H1 (cell line): ENCODE data around the gene CASP9. TPM values are rescaled to one million over a fixed set of nuclear protein-coding genes. Genes with fewer than 3 reads are reported as not detected.
A peak's percentile ranks its signal among the peaks of the same experiment; 100 is the strongest.

Experiments used
- CTCF ChIA-PET: fragments of 300-600 bp; sonication (Branson Sonifier 250); formaldehyde crosslinking; loops from one replicate; lab custom pipeline; 2021; ENCODE audit not compliant: partially characterized antibody; lab: Charles Lee
- POLR2A ChIA-PET: fragments of 300-600 bp; sonication (Branson Sonifier 250); formaldehyde crosslinking; loops from one replicate; lab custom pipeline; 2021; ENCODE audit warnings: inconsistent platforms; ENCODE audit not compliant: partially characterized antibody; lab: Charles Lee
- DNase-seq, 2 experiments: peaks; one replicate each; pipeline versions ENCODE4 v3.0.0 to v3.0.0-alpha.2; 2010 to 2022; ENCODE audit warnings: low spot score in 2 of 2, low read depth in 1 of 2, mixed read lengths in 1 of 2
- FAIRE-seq: peaks from 2 replicates; lab custom pipeline; 2011; peaks lifted over from hg19 to GRCh38; lab: Jason Lieb, UNC
- H2AFZ ChIP-seq: 2 replicates; pipeline ENCODE4 v1.8.1; 2012; ENCODE audit warnings: low read length, inconsistent platforms
- H2AK5ac ChIP-seq: 2 replicates; pipeline ENCODE4 v1.6.1; 2013; ENCODE audit warnings: low read depth, low read length
- H2BK120ac ChIP-seq: replicated peaks from 2 replicates; pipeline ENCODE3; 2013; ENCODE audit warnings: low read depth, low read length, inconsistent platforms
- H2BK12ac ChIP-seq: 2 replicates; pipeline ENCODE4 v1.6.1; 2013; ENCODE audit warnings: low read depth, low read length
- H2BK15ac ChIP-seq: 2 replicates; pipeline ENCODE4 v1.6.1; 2013; ENCODE audit warnings: low read length
- H2BK20ac ChIP-seq: 2 replicates; pipeline ENCODE4 v1.6.1; 2013; ENCODE audit warnings: low read length
- H2BK5ac ChIP-seq: 2 replicates; pipeline ENCODE4 v1.6.1; 2013; ENCODE audit warnings: low read depth, low read length
- H3K14ac ChIP-seq: 2 replicates; pipeline ENCODE4 v1.6.1; 2013; ENCODE audit warnings: inconsistent platforms; ENCODE audit not compliant: insufficient read length
- H3K18ac ChIP-seq: 2 replicates; pipeline ENCODE4 v1.6.1; 2013; ENCODE audit warnings: low read length; ENCODE audit errors: extremely low read depth
- H3K23ac ChIP-seq: 2 replicates; pipeline ENCODE4 v1.6.1; 2013; ENCODE audit warnings: inconsistent platforms; ENCODE audit not compliant: insufficient read length
- H3K23me2 ChIP-seq: 2 replicates; pipeline ENCODE4 v1.6.1; 2013; ENCODE audit warnings: low read depth, low read length
- H3K27ac ChIP-seq: 2 replicates; pipeline ENCODE4 v1.6.1; 2011; ENCODE audit warnings: low read depth, low read length, inconsistent platforms
- H3K27me3 ChIP-seq, 4 experiments: replicated peaks in 1 of 4; 1 replicate in 1 of 4; 2 replicates in 3 of 4; pipeline versions ENCODE4 v1.6.1 to v1.8.1; 2011 to 2013; ENCODE audit warnings: low read length in 3 of 4, mild to moderate bottlenecking in 3 of 4, inconsistent platforms in 2 of 4, mixed read lengths in 2 of 4, moderate library complexity in 1 of 4; ENCODE audit not compliant: control insufficient read depth in 3 of 4, insufficient read depth in 3 of 4; ENCODE audit errors: extremely low read depth in 1 of 4
- H3K36me3 ChIP-seq, 4 experiments: 2 replicates each; pipeline versions ENCODE4 v1.6.1 to v1.8.1; 2011 to 2013; ENCODE audit warnings: mild to moderate bottlenecking in 4 of 4, low read length in 3 of 4, moderate library complexity in 2 of 4, control low read depth in 1 of 4, inconsistent platforms in 1 of 4; ENCODE audit not compliant: insufficient read depth in 4 of 4, control insufficient read depth in 2 of 4
- H3K4ac ChIP-seq: replicated peaks from 2 replicates; pipeline ENCODE3; 2013; ENCODE audit warnings: low read length, low read depth, mixed read lengths, inconsistent platforms; ENCODE audit not compliant: insufficient read length
- H3K4me1 ChIP-seq, 4 experiments: replicated peaks in 1 of 4; 1 replicate in 1 of 4; 2 replicates in 3 of 4; pipeline versions ENCODE4 v1.6.1 to v1.8.1; 2011 to 2013; ENCODE audit warnings: low read length in 3 of 4, inconsistent platforms in 2 of 4, mixed read lengths in 1 of 4; ENCODE audit not compliant: insufficient read depth in 4 of 4, control insufficient read depth in 3 of 4
- H3K4me2 ChIP-seq, 2 experiments: 2 replicates each; pipeline versions ENCODE4 v1.6.1 to v1.8.1; 2011 to 2013; ENCODE audit warnings: low read depth in 2 of 2, low read length in 2 of 2, control low read depth in 1 of 2, inconsistent platforms in 1 of 2, mild to moderate bottlenecking in 1 of 2; ENCODE audit not compliant: insufficient read depth in 1 of 2
- H3K4me3 ChIP-seq, 4 experiments: fragments of 200-600, 300-600 bp in 1 of 4; sonication (generic), shearing (Covaris generic), sonication (Bioruptor Twin) in 1 of 4; 2 replicates each; pipeline versions ENCODE4 v1.5.1 to v1.8.1; 2011 to 2016; ENCODE audit warnings: low read length in 4 of 4, low read depth in 3 of 4, control low read depth in 2 of 4, inconsistent platforms in 2 of 4, mild to moderate bottlenecking in 2 of 4, mixed read lengths in 1 of 4, moderate library complexity in 1 of 4; ENCODE audit not compliant: insufficient read depth in 2 of 4; ENCODE audit errors: extremely low read depth in 1 of 4
- H3K56ac ChIP-seq: replicated peaks from 2 replicates; pipeline ENCODE3; 2013; ENCODE audit warnings: low read depth, mild to moderate bottlenecking, mixed read lengths, low read length, inconsistent platforms; ENCODE audit not compliant: insufficient read length
- H3K79me1 ChIP-seq: 2 replicates; pipeline ENCODE4 v1.6.1; 2013; ENCODE audit warnings: low read depth, low read length, control low read depth
- H3K79me2 ChIP-seq, 2 experiments: 2 replicates each; pipeline versions ENCODE4 v1.6.1 to v1.8.1; 2012 to 2013; ENCODE audit warnings: low read length in 2 of 2, mild to moderate bottlenecking in 2 of 2, inconsistent platforms in 1 of 2; ENCODE audit not compliant: insufficient read depth in 2 of 2, control insufficient read depth in 1 of 2
- H3K9ac ChIP-seq, 4 experiments: replicated peaks in 1 of 4; 1 replicate in 1 of 4; 2 replicates in 3 of 4; pipeline versions ENCODE4 v1.6.1 to v1.8.1; 2011 to 2013; ENCODE audit warnings: low read depth in 3 of 4, low read length in 3 of 4, control low read depth in 2 of 4, mild to moderate bottlenecking in 2 of 4, moderate library complexity in 2 of 4, inconsistent platforms in 1 of 4; ENCODE audit errors: extremely low read depth in 1 of 4
- H3K9me3 ChIP-seq, 2 experiments: 2 replicates each; pipeline versions ENCODE4 v1.6.1 to v1.8.1; 2012 to 2013; ENCODE audit warnings: mild to moderate bottlenecking in 2 of 2, moderate library complexity in 2 of 2, control low read depth in 1 of 2, inconsistent platforms in 1 of 2, low read depth in 1 of 2, low read length in 1 of 2, mixed read lengths in 1 of 2; ENCODE audit not compliant: insufficient read depth in 2 of 2
- H4K20me1 ChIP-seq, 2 experiments: replicated peaks in 1 of 2; 2 replicates each; pipeline versions ENCODE3 to v1.8.1; 2011 to 2013; ENCODE audit warnings: inconsistent platforms in 2 of 2, low read length in 2 of 2, mild to moderate bottlenecking in 1 of 2; ENCODE audit not compliant: insufficient read depth in 2 of 2, control insufficient read depth in 1 of 2
- H4K5ac ChIP-seq: 2 replicates; pipeline ENCODE4 v1.6.1; 2013; ENCODE audit warnings: low read length, low read depth, mixed read lengths, inconsistent platforms; ENCODE audit not compliant: insufficient read length
- H4K8ac ChIP-seq: 2 replicates; pipeline ENCODE4 v1.8.0; 2013; ENCODE audit warnings: mild to moderate bottlenecking, moderate library complexity, low read length, inconsistent platforms; ENCODE audit not compliant: insufficient read depth; ENCODE audit errors: extremely low read depth
- H4K91ac ChIP-seq: replicated peaks from 2 replicates; pipeline ENCODE3; 2013; ENCODE audit warnings: low read length, mixed read lengths, inconsistent platforms; ENCODE audit not compliant: insufficient read length
- BACH1 ChIP-seq: IDR thresholded peaks from 2 replicates; pipeline ENCODE4 v1.6.1; 2012; ENCODE audit warnings: low read length, improper control_type of control experiment
- BRCA1 ChIP-seq: IDR thresholded peaks from 2 replicates; pipeline ENCODE4 v1.6.1; 2012; ENCODE audit warnings: low read depth, low read length, improper control_type of control experiment
- CHD1 ChIP-seq: IDR thresholded peaks from 2 replicates; pipeline ENCODE4 v1.6.1; 2012; ENCODE audit warnings: low read depth, low read length, improper control_type of control experiment
- CREB1 ChIP-seq: IDR thresholded peaks from 2 replicates; pipeline ENCODE4 v1.6.1; 2012; ENCODE audit warnings: inconsistent platforms
- GTF2F1 ChIP-seq: IDR thresholded peaks from 2 replicates; pipeline ENCODE4 v1.6.1; 2012; ENCODE audit warnings: low read depth, low read length, improper control_type of control experiment, borderline replicate concordance
- PHF8 ChIP-seq: fragments of 200-600 bp; sonication (generic); conservative IDR thresholded peaks from 2 replicates; pipeline ENCODE4 v1.7.1; 2012; ENCODE audit warnings: low read depth, mild to moderate bottlenecking, inconsistent platforms, low read length, moderate library complexity
- SAP30 ChIP-seq: fragments of 300-600 bp; sonication (generic); IDR thresholded peaks from 2 replicates; pipeline ENCODE4 v1.7.1; 2012; ENCODE audit warnings: low read length, moderate library complexity, mild to moderate bottlenecking, inconsistent platforms; ENCODE audit not compliant: insufficient read depth, insufficient replicate concordance
- SIN3A ChIP-seq, 2 experiments: IDR thresholded peaks in 1 of 2; conservative IDR thresholded peaks in 1 of 2; 2 replicates each; pipeline ENCODE4 v1.6.1; 2011 to 2012; ENCODE audit warnings: low read length in 2 of 2, improper control_type of control experiment in 1 of 2, low read depth in 1 of 2, mild to moderate bottlenecking in 1 of 2
- SP4 ChIP-seq: IDR thresholded peaks from 2 replicates; pipeline ENCODE4 v1.6.1; 2012; ENCODE audit warnings: low read length, inconsistent platforms
- TAF1 ChIP-seq: IDR thresholded peaks from 2 replicates; pipeline ENCODE4 v1.6.1; 2011; ENCODE audit warnings: mild to moderate bottlenecking, low read depth, low read length
- TBP ChIP-seq: IDR thresholded peaks from 2 replicates; pipeline ENCODE4 v1.6.1; 2011; ENCODE audit warnings: low read depth, low read length, improper control_type of control experiment
- TEAD4 ChIP-seq: IDR thresholded peaks from 2 replicates; pipeline ENCODE4 v1.6.1; 2012; ENCODE audit warnings: low read depth, low read length, inconsistent platforms, mixed read lengths
- WGBS, 2 experiments: shearing (Covaris generic) in 1 of 2; methylation state at CpG; one replicate each; pipeline versions ENCODE4 v1.1.6 to v1.1.7; 2013 to 2015; ENCODE audit warnings: low lambda C conversion rate in 2 of 2, mixed read lengths in 2 of 2, inconsistent platforms in 1 of 2, low coverage in 1 of 2, missing lambda C conversion rate in 1 of 2; ENCODE audit not compliant: insufficient replicate concordance in 2 of 2, insufficient coverage in 1 of 2, insufficient read length in 1 of 2; ENCODE audit errors: extremely low coverage in 1 of 2, missing lambda C conversion rate in 1 of 2; 5-methylcytosine and 5-hydroxymethylcytosine counted together
- polyA plus RNA-seq, 7 experiments: library from polyadenylated mRNA; depleted of rRNA in 3 of 7; stranded (reverse) in 5 of 7; unstranded in 2 of 7; fragments of >200 nt in 5 of 7; fragments of 200-250 nt in 2 of 7; gene quantifications; 1 replicate in 5 of 7; 2 replicates in 1 of 7; 4 replicates in 1 of 7; pipeline versions ENCODE4 v1.2.1 to v1.2.3, GENCODE V29; 2011 to 2013; ENCODE audit warnings: missing spikeins in 2 of 7, mixed read lengths in 2 of 7
- total RNA-seq: library from RNA; stranded (reverse); fragmentation: NEBNext Ultra II Directional; extraction: Animal tissue kit (Norgen Biotek cat#: 25700); gene quantifications from 2 replicates; pipeline ENCODE4 v1.2.1, GENCODE V29; 2021

Gene CASP9
- total and polyA plus RNA-seq, 2 of the 8 experiments (the other 6 are each of a cell fraction or from before 2014, with no cell fraction given): 14.8 to 36.3 TPM

GRCh38 chr1:15524283-15525049, 451 bp upstream of the CASP9 start:
- Histone ChIP-seq H3K23me2 (peaks cover 6% of the 10 kb centered on the region), H3K4me1 (peaks cover 0 to 8% (median 5%) of the 10 kb centered on the region in 4 experiments; a peak in 4 of 7 replicates), H4K91ac (peak overlapping the region; percentile 98), H4K5ac (peak overlapping the region; percentile 100), H3K9me3 (no peaks in the 10 kb centered on the region), H3K14ac (no peak overlapping the region), H2BK15ac (peak overlapping the region; percentile 88; the same call in 1 of the 2 replicates), H3K18ac (peak overlapping the region; percentile 99), H2BK120ac (peak overlapping the region; percentile 81), H4K8ac (peak overlapping the region; percentile 82; the same call in 1 of the 2 replicates), H2BK12ac (peak overlapping the region; percentile 82; the same call in 1 of the 2 replicates), H3K4ac (no peak overlapping the region), H2AFZ (no peak overlapping the region; the same call in 1 of the 2 replicates), H3K27me3 (no peaks in the 10 kb centered on the region), H2BK20ac (no peak overlapping the region), H3K79me2 (peaks cover 0 to 33% of the 10 kb centered on the region in 2 experiments; a peak in 2 of 4 replicates), H2BK5ac (peak overlapping the region; percentile 99), H3K27ac (peak overlapping the region; percentile 96; the same call in 1 of the 2 replicates), H3K23ac (no peak overlapping the region), H3K36me3 (0 out of 8 replicates have a peak, but pooled peaks cover 0 to 2% (median 0%) of the 10 kb centered on the region in 4 experiments), H3K79me1 (no peaks in the 10 kb centered on the region), H2AK5ac (no peak overlapping the region), H3K4me2 (peak overlapping the region; percentile 60 to 73), H4K20me1 (peaks cover 0 to 3% of the 10 kb centered on the region in 2 experiments), H3K4me3 (peak overlapping the region; percentile 58 to 86 (median 72); a peak in 7 of 8 replicates), H3K56ac (peak overlapping the region; percentile 90), H3K9ac (peak overlapping the region; percentile 66 to 89 (median 81))
- DNase-seq (peak; percentile 96 to 100), FAIRE-seq (no peak)
- 0% methylated on average over 3 of the region's 88 CpGs; no CpG with 5 or more reads in 1 of the 2 experiments for WGBS, 2 experiments
- ChIA-PET POLR2A (interaction anchor here (0.7 to 1.1 kb wide), 3 partner anchors 10 to 16 kb away, joined by 3 to 7 read pairs (median 5); no protein-coding TSS in a partner anchor), CTCF (no interaction called here)
- TF ChIP-seq SP4 (peak; percentile 81; the same call in 1 of the 2 replicates), BRCA1 (no peak), BACH1 (no peak), TEAD4 (no peak), TBP (no peak), PHF8 (peak; percentile 19; the same call in 1 of the 2 replicates), CHD1 (no peak), SIN3A (conservative IDR thresholded peaks at IDR 0.05 in 1 of 2, IDR thresholded peaks at IDR 0.05 in 1 of 2; ENCODE audit: low read depth in 1 of 2, low read length in 2 of 2) (peak in 1 of 2 experiments; percentile 20; a peak in 1 of 4 replicates), CREB1 (peak; percentile 88), TAF1 (no peak), SAP30 (no peak), GTF2F1 (no peak)
